ENCODE data around the gene FGF4.
"Not testable (repeated sequence)": the region's sequence is repeated elsewhere in the genome, so short reads cannot be mapped to it uniquely, and the experiment has no call there.

GRCh38 chr11:69764918-69765317 lies 10.2 kb downstream of the FGF4 start:
- not testable (repeated sequence) for TF ChIP-seq CTCF, POLR2A (IDR thresholded peaks at IDR 0.05)
